ENCODE results near the gene KCNMA1.
"Not testable (repeated sequence)": the region's sequence is repeated elsewhere in the genome, so short reads cannot be mapped to it uniquely, and the experiment has no call there.

The KCNMA1 gene

GRCh38 chr10:77387701-77388100 is 249.9 kb downstream of the KCNMA1 start:
- not testable (repeated sequence) for FAIRE-seq

- FAIRE-seq, result no peak
Measured at GRCh38 chr10:77387247-77387646, 250.4 kb downstream of the KCNMA1 start.

GRCh38 chr10:77386838-77387237 is 250.8 kb downstream of the KCNMA1 start:
- no peak for FAIRE-seq

- FAIRE-seq, result no peak
Measured at GRCh38 chr10:77386365-77386764, 251.2 kb downstream of the KCNMA1 start.

GRCh38 chr10:77385315-77385714 is 252.3 kb downstream of the KCNMA1 start:
- no peak for FAIRE-seq

GRCh38 chr10:77383861-77384553 is 253.6 kb downstream of the KCNMA1 start:
- FAIRE-seq, result no peak

GRCh38 chr10:77381750-77382149 is 255.9 kb downstream of the KCNMA1 start:
- FAIRE-seq, result no peak

GRCh38 chr10:77380723-77381122 is 256.9 kb downstream of the KCNMA1 start:
- no peak for FAIRE-seq

GRCh38 chr10:77380191-77380590 is 257.4 kb downstream of the KCNMA1 start:
- no peak for FAIRE-seq

- no peak for FAIRE-seq
Measured at GRCh38 chr10:77378366-77379349, 258.9 kb downstream of the KCNMA1 start.

GRCh38 chr10:77377678-77378352 is 259.8 kb downstream of the KCNMA1 start:
- FAIRE-seq, result no peak

GRCh38 chr10:77377034-77377433 is 260.6 kb downstream of the KCNMA1 start:
- no peak for FAIRE-seq

- FAIRE-seq, result no peak
Measured at GRCh38 chr10:77374189-77374656, 263.4 kb downstream of the KCNMA1 start.

GRCh38 chr10:77371848-77372799 is 265.5 kb downstream of the KCNMA1 start:
- no peak for FAIRE-seq

GRCh38 chr10:77371421-77371820 is 266.2 kb downstream of the KCNMA1 start:
- no peak for FAIRE-seq

GRCh38 chr10:77368006-77368405 is 269.6 kb downstream of the KCNMA1 start:
- no peak for FAIRE-seq

GRCh38 chr10:77363210-77363609 is 274.4 kb downstream of the KCNMA1 start:
- no peak for FAIRE-seq

- no peak for FAIRE-seq
Measured at GRCh38 chr10:77361831-77362230, 275.8 kb downstream of the KCNMA1 start.

GRCh38 chr10:77361426-77361825 is 276.2 kb downstream of the KCNMA1 start:
- no peak for FAIRE-seq

GRCh38 chr10:77360835-77361234 is 276.8 kb downstream of the KCNMA1 start:
- FAIRE-seq, result no peak

- FAIRE-seq, result no peak
Measured at GRCh38 chr10:77359950-77360520, 277.6 kb downstream of the KCNMA1 start.

- FAIRE-seq, result no peak
Measured at GRCh38 chr10:77359287-77359691, 278.3 kb downstream of the KCNMA1 start.

Data from colon (tissue), 2 donors.